Measurements from ENCODE around the gene POU2AF1.
"Not testable (repeated sequence)": the region's sequence is repeated elsewhere in the genome, so short reads cannot be mapped to it uniquely, and the experiment has no call there.

Gene POU2AF1

DNA sequence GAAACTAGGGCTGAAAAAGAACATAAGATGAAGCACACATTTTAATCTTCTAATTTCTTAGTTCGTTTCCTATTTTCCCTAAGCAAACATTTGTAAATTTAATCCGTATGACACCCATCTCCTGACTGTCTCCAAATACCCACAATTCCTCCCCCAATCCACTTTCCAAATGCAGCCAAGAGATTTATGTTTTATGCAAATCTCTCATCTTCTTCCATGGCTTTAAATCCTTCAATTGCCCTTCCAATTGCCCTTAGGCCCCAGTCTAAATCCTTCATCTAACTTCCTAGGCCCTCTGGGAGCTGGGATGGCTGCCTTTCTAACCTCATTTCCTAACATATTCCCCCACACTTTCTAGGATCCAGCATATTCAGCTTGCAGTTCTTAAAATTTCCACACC lies 18.0 kb upstream of the POU2AF1 start:
- DNase-seq (ENCODE audit: low read depth) = no peak
- in situ Hi-C loops (cut with HindIII; ENCODE audit: low sequenced_read_pairs) = no loop called here
- no peak overlapping the region for H3K4me3 ChIP-seq (ENCODE audit: low read depth, low read length)
- TF ChIP-seq, protein P1, sequence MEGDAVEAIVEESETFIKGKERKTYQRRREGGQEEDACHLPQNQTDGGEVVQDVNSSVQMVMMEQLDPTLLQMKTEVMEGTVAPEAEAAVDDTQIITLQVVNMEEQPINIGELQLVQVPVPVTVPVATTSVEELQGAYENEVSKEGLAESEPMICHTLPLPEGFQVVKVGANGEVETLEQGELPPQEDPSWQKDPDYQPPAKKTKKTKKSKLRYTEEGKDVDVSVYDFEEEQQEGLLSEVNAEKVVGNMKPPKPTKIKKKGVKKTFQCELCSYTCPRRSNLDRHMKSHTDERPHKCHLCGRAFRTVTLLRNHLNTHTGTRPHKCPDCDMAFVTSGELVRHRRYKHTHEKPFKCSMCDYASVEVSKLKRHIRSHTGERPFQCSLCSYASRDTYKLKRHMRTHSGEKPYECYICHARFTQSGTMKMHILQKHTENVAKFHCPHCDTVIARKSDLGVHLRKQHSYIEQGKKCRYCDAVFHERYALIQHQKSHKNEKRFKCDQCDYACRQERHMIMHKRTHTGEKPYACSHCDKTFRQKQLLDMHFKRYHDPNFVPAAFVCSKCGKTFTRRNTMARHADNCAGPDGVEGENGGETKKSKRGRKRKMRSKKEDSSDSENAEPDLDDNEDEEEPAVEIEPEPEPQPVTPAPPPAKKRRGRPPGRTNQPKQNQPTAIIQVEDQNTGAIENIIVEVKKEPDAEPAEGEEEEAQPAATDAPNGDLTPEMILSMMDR (IDR thresholded peaks at IDR 0.05; ENCODE audit: low read depth, low read length, missing control alignments) = no peak

DNA sequence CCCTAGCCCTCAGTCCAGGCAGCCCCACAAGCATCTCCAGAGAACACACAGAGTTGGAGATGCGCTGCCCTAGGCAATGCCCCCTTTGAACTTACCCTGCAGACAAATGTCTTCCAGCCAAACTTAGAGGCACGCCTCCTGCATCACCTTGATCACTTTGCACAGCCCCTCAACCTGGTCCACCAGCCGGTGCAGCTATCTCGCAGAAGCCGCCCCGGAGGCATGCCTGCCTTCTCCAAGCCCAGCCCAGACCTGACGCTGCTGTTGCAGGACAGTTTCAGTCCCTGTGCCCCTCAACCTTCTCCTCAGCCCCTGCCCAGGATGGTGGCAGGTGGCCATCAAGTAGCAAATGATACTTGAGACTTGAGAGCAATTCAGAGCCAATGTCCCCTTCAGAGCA lies 16.7 kb upstream of the POU2AF1 start:
- H3K4me3 ChIP-seq (ENCODE audit: low read depth, low read length) = no peak overlapping the region
- TF ChIP-seq, protein P1 (IDR thresholded peaks at IDR 0.05; ENCODE audit: low read depth, low read length, missing control alignments) = no peak
- no peak for DNase-seq (ENCODE audit: low read depth)
- in situ Hi-C loops (cut with HindIII; ENCODE audit: low sequenced_read_pairs) = no loop called here

DNA sequence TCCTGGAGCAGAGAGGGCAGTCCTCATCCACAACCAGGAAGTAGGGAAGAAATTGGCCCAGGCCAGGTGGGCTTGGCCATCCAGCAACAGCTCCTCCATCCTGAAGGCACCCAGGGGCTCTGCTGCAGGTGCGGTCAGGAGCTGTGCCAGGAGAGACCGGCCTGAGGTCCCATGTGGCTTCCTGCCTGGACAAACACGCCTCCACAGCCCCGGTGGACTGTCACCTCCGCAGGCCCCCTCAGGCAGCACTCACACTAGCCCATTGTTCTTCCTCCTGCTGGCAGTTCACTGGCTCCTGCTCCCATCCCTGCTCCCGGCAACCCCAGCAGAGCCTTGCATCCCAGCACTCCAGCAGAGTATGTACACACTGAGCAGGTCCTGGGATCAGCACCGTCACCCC lies 16.0 kb upstream of the POU2AF1 start:
- H3K4me3 ChIP-seq (ENCODE audit: low read depth, low read length) = no peak overlapping the region
- TF ChIP-seq, protein P1 (IDR thresholded peaks at IDR 0.05; ENCODE audit: low read depth, low read length, missing control alignments) = no peak
- DNase-seq (ENCODE audit: low read depth) = no peak
- in situ Hi-C loops (cut with HindIII; ENCODE audit: low sequenced_read_pairs) = no loop called here

DNA sequence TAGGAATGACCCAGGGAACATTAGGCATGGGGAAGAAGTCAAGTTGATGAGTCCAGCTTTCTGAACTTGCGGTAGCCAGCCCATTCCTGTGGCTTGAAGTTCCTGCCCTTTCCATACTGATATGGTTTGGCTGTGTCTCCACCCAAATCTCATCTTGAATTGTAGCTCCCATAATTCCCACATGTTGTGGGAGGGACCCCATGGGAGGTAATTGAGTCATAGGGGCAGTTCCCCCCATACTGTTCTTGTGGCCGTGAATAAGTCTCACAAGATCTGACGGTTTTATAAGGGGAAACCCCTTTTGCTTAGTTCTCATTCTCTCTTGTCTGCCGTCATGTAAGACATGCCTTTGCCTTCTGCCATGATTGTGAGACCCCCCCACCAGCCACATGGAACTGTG lies 15.1 kb upstream of the POU2AF1 start:
- in situ Hi-C loops (cut with HindIII; ENCODE audit: low sequenced_read_pairs); DNase-seq (ENCODE audit: low read depth); H3K4me3 ChIP-seq (ENCODE audit: low read depth, low read length): not testable (repeated sequence)

DNA sequence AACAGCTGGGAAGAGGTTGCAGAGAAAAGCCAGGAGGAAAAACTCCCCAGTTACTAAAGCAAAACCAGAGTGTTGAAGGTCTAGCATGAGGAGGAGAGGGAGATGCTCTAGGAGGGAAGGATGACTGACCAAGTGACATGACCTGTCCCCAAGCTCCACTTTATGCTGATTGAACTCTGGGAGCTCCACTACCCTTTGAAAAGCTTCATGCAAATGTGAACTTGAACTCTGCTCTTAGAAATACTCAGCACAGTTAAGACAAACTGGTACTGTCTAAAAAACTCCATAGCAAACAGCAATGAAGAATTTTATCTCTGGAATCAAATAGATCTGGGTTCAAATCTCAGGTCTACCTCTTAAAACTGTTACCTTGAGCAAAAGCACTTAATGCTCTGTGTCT lies 14.5 kb upstream of the POU2AF1 start:
- in situ Hi-C loops (cut with HindIII; ENCODE audit: low sequenced_read_pairs) = no loop called here

DNA sequence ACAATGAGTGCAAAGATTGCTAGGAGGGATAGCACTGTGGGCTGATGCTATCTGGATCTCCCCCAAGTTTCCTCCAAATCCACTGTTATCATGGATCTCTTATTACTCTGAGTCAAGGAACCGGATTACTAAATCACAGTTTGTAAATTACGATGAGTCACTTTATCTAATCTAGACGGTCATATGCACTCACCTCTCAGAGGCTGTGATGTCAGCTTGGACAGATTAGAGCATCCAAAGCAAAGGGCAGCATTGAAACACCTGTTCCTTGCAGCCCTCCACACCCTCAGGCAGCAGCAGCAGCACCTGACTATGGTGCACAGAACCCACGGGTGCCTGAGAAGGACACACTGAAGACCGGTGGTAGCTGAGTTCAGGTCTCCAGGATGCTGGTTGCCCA lies 14.0 kb upstream of the POU2AF1 start:
- TF ChIP-seq, protein P1 (IDR thresholded peaks at IDR 0.05; ENCODE audit: low read depth, low read length, missing control alignments) = no peak
- no peak overlapping the region for H3K4me3 ChIP-seq (ENCODE audit: low read depth, low read length)
- in situ Hi-C loops (cut with HindIII; ENCODE audit: low sequenced_read_pairs) = no loop called here
- DNase-seq (ENCODE audit: low read depth) = no peak

More for the DNA sequence above, 14.5 kb upstream of the POU2AF1 start:
- H3K4me3 ChIP-seq (ENCODE audit: low read depth, low read length) = no peak overlapping the region
- TF ChIP-seq, protein P1 (IDR thresholded peaks at IDR 0.05; ENCODE audit: low read depth, low read length, missing control alignments) = no peak
- DNase-seq (ENCODE audit: low read depth) = no peak

DNA sequence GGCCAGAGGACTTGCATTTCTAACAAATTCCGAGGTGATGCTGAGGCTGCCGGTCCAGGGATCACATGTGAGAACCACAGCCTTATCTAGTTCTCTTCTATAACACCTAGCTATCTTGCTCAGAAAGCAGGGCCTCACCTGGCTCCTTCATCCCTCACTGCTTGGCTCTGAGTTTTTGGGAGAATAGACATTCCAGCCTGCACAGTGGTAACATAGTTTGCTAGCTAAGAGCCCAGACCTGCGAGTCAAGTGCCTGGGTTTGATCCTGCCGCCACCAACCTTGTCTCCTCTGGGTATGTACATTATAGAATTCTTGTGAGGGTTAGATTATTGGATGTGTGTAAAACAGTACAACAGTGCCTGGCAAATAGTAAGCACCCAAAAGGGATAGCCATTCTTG lies 13.5 kb upstream of the POU2AF1 start:
- no peak overlapping the region for H3K4me3 ChIP-seq (ENCODE audit: low read depth, low read length)
- no peak for DNase-seq (ENCODE audit: low read depth)
- TF ChIP-seq, protein P1 (IDR thresholded peaks at IDR 0.05; ENCODE audit: low read depth, low read length, missing control alignments) = no peak
- in situ Hi-C loops (cut with HindIII; ENCODE audit: low sequenced_read_pairs) = no loop called here

All from astrocyte of the cerebellum (primary cell).